RPMI8226 (cell line): ENCODE data around the gene CLEC4F.
"Not testable (repeated sequence)": the region's sequence is repeated elsewhere in the genome, so short reads cannot be mapped to it uniquely, and the experiment has no call there.

Source experiments
- DNase-seq: peaks from one replicate; pipeline ENCODE4 v3.0.0-alpha.2; 2015

The CLEC4F gene

GRCh38 chr2:70826696-70827350 lies 6.4 kb upstream of the CLEC4F start:
- DNase-seq, result no peak

DNA sequence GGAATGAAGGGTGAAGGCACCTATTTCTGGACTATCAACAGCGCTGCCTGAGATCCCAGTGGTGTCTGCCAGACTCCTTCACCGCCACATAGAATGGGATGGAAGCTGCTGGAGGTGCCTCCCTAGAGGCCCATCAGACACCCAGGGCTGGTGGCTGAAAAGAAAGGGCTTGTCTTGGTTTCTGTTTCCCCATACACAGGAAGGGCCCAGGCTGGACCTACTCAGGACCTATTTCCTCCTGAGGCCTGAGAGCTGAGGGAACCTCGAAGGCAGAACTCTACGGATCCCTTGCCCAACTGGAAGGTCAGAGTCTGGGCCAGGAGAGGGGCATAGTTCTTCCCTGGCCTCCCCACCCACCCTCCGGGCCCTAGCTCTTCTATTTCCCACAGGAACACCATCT lies 2.9 kb upstream of the CLEC4F start:
- no peak for DNase-seq

DNA sequence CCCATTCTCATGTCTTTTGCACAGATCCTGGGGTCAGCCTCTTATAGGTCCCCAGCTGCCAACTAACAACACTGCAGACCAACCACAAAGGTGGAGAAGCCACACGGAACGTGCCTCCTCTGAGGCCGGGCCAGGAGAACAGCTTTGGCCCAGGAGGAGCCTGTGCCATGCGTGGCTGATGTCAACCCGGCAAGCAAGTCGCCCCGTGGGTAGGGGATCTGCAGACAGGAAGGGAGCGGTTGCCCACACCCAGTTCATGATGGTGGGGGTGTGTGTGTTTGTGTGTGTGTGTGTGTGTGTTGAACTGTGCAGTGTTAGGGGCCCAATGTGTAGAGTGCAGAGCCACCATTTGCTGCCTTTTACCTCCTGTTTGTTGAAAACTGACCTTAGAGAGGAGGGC lies 2.4 kb upstream of the CLEC4F start:
- no peak for DNase-seq

DNA sequence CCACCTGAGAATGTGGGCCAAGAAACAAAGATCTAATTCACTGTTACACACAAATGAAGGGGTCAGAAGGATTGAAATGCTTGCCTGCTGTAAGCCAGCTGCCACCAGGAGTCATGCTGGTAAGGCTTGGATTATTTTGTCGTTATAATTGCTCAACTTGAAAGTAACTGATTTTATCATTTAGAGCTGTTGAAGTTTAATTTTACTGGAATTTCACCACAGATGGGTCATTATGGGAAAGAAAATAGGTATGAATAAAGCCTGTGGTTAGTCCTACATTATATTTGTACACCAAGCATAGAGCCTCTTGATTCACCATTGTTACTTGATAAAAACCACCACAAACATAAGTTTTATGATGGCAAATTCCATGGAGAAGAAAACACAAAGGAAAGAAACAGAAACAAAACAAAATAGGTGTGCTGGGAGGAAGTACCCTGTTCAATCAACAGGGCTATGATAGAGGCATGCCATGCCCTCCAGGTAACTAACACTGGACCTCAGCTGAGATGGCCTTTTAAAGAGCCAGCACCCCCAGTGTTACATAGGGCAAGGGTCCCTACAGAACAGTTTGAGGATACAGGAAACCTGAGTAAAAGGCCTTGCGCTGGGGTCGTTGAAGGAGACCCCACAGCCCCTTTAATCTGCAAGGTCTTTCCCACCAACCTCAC lies 3.0 kb downstream of the CLEC4F start:
- no peak for DNase-seq

GRCh38 chr2:70816726-70817125 lies 3.7 kb downstream of the CLEC4F start:
- no peak for DNase-seq

- DNase-seq, result no peak
Measured at GRCh38 chr2:70808983-70809958, 11.1 kb downstream of the CLEC4F start.

GRCh38 chr2:70807828-70808118 lies 12.6 kb downstream of the CLEC4F start:
- DNase-seq, result no peak

- no peak for DNase-seq
Measured at GRCh38 chr2:70807102-70807827, 13.1 kb downstream of the CLEC4F start.

- DNase-seq, result no peak
Measured at GRCh38 chr2:70806620-70807019, 13.8 kb downstream of the CLEC4F start.

DNA sequence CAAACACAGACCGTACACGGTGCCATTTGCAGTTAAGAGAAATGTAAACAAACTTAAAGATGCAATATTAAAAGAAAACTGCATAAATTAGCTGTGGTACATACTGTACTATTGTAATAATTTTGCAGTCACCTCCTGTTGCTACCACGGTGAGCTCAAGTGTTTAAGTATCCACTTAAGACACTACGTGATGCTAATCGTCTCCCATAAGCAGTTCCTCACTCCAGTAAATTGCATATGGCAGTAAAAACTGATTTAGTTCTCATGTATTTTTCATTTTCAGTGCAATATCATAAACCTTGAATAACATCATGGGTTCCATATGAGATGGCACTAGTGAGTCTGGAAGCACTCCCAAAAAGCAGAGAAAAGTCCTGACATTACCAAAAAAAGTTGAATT lies 14.4 kb downstream of the CLEC4F start:
- no peak for DNase-seq

DNA sequence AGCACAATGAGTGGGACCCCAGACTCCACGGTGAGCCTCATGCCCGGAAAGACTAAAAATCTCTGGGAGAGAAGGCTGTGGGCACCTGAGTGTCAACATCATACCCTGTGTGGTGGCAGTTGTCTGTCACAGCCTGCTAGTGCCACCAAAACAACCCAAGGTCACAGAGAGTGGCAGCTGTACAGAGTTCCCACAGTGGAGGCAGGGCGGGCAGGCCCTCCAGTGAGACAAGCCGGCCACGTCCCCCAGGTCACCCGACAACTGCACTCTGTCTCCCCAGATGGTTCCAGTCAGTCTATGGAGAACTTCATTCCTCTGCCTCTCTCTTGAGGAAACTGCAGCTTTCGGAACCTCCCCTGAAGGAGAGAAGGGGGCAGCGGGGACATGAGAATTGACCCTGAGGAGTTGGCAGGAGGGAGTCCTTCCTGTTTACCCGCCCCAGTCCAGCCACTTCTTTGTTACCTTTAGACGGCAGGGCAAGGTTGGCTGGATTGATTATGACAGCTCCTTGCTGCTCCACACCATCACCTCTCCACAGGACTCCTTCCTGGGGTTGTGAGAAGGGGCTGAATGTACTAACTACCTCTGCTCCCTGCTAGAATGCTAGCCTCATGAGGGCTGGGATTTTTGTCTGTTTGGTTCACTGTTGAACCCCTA lies 18.7 kb downstream of the CLEC4F start:
- DNase-seq, result no peak

GRCh38 chr2:70799706-70800105 lies 20.7 kb downstream of the CLEC4F start:
- no peak for DNase-seq

DNA sequence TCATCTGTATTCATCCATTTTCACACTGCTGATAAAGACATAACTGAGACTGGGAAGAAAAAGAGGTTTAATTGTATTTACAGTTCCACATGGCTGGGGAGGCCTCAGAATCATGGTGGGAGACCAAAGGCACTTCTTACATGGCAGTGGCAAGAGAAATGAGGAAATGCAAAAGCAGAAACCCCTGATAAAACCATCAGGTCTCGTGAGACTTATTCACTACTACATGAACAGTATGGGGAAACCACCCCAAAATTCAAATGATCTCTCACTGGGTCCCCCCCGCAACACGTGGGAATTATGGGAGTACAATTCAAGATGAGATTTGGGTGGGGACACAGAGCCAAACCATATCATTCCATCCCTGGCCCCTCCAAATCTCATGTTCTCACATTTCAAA lies 22.4 kb downstream of the CLEC4F start:
- DNase-seq, result not testable (repeated sequence)

DNA sequence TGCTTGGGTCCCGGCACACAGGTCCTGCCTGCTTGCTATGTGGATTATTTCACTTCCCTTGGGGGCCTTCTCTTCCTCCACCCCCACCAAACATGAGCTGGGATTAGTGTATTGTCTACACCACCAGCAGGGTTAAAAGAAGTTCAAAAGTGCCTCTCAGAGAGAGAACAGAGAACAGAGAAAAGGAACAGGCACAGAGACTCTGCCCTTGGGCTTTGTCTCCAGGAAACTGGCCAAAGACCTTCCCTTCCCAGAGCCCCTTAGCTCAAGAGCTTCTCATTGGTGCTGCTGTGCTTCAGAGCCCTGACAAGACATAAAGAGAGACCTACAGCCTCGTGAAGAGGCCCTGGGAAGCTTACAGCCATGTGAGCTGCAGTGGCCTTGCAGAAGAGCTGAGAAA lies 22.9 kb downstream of the CLEC4F start:
- no peak for DNase-seq

GRCh38 chr2:70796262-70796661 lies 24.1 kb downstream of the CLEC4F start:
- no peak for DNase-seq

DNA sequence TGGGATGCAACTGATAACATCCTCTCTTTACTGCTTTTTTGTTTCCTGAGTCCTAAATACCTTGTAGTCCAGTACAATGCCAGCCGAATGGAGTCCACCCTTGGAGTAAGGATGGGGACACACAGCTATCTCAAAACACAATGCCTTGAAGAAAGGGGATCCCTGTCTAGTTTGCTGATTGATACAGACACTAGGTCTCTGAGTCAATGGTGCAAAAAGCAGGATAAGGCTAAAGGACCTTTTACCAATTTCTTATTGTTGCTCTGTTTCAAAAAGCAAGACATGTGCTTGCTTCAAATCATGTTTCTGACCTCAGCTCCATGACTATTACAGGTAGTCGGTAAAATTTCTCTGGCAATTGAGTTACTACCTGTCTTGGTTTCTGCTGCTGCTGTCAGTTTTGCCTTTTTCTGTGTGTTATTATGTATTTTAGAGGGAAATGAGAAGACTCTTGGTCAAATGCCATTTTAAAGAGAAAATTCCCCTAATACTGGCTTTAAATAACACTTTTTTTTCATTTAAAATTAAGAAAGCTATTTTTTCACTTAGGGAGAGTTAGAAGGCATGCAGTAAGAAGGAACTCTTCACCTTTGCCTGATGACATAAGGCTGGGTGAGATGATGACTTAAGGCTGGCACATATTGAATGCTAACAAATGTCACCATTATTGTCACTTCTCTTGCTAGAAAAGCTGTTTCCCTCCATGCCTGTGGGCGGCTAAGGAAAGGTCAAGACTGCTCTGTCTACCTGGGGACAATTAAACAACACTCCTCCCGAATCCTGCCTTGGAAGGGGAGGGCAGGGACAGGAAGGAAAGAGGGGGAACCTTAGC lies 25.0 kb downstream of the CLEC4F start:
- DNase-seq, result no peak

DNA sequence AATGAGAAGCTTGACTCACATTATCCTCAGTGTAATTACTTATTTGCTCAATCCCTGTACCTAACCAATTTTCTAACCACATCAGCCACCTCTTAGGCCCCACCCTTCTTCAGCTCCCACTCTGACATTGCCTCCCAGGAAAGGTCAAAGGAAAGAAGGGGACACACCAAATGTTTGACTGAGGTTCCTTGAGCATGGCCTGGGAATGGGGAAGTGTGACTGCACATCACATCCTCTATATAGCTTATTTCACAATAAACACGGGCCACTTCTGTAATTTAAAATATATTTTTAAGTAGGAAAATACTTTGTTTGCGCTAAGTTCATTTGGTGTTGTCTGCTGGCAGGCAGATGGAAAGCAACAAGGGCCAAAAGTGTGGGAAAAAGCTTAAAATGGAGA lies 26.9 kb downstream of the CLEC4F start:
- no peak for DNase-seq

- peak; percentile 7 for DNase-seq
Measured at GRCh38 chr2:70790136-70790828, 30.1 kb downstream of the CLEC4F start, which contains the start of gene FIGLA. FIGLA (minus strand) TSS chr2:70790643; CDS start chr2:70790638, 5 bp downstream.

DNA sequence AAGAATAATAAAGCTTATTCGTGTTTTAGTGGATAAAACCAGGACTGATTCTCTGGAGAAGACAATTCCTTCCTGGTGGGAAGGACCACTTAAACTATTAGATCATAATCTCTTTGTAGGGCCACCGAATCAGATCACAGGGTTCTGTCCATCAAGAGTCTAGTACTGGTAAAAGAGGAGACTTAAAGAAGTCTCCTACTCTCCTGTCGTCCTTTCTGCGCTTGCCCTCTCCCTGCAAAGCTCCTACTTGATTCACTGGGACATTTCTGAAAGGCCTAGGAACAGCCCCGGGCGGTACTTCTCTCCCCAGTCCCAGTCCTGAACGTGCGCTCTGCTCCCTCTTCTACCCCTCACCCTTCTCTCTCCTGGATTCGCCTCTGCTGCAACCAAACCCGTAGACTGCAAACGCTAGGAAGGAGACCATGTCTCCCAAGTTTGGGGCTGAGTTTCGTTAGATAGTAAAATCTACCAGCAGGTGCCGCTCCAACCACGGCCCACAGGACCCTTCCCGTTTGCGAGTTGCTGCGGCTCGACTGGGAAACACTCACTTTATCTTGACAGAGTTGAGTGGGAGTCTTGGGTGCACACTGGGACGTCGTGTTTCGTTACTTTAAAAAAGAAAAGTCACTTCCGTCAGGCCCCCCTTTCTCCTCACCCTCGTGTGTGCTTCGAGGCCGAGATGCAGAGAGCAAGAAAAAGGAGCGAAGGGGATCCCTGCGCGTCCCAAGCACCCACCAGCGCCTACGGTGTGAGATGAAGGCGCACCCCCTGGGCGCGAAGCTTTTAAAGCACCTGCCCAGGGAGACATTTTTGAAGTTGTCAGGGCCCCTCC lies 30.9 kb downstream of the CLEC4F start:
- DNase-seq, result peak; percentile 83
